Tongue (tissue), 1 donor: ENCODE results near the gene APPL2. TPM values are rescaled to one million over a fixed set of nuclear protein-coding genes. Genes with fewer than 3 reads are reported as not detected.

Experiments used
- total RNA-seq: library from RNA; depleted of rRNA; stranded (reverse); fragments of >200 nt; gene quantifications from one replicate; pipeline ENCODE4 v1.2.3, GENCODE V29; 2014

APPL2 gene
- total RNA-seq, 1 donor from 2014 or later: 29.8 TPM

Other genes starting within 250 kb of the APPL2 start
- 5.4 TPM for gene NOPCHAP1, start 249.9 kb downstream of the APPL2 start, total RNA-seq
- gene ALDH1L2, start 151.7 kb downstream of the APPL2 start, total RNA-seq: 11.9 TPM
- gene WASHC4, start 128.4 kb downstream of the APPL2 start, total RNA-seq: 96.8 TPM
- gene C12orf75, start 94.5 kb upstream of the APPL2 start, total RNA-seq: 10.7 TPM